PC-9 (cell line): ENCODE measurements around the gene SDHB. TPM values are rescaled to one million over a fixed set of nuclear protein-coding genes. Genes with fewer than 3 reads are reported as not detected.

Source experiments
- BruUV-seq: library from RNA; stranded (reverse); fragments of 400-500 nt; replicated peaks from 2 replicates; lab custom pipeline; 2021; lab: Mats Ljungman, UMichigan
- CTCF ChIA-PET: fragments of 300-600 bp; sonication (Branson Sonifier 250); formaldehyde crosslinking; loops from one replicate; lab custom pipeline; 2022; ENCODE audit warnings: antibody characterized with exemption; lab: Charles Lee
- POLR2A ChIA-PET: fragments of 300-600 bp; sonication (Branson Sonifier 250); formaldehyde crosslinking; loops from one replicate; lab custom pipeline; 2022; ENCODE audit warnings: antibody characterized with exemption; ENCODE audit not compliant: unreplicated experiment; lab: Charles Lee
- DNase-seq, 2 experiments: peaks; one replicate each; pipeline versions ENCODE4 v3.0.0 to v3.0.0-alpha.2; 2015 to 2022; ENCODE audit warnings: mixed read lengths in 1 of 2
- H2AFZ ChIP-seq: fragments of 200-600 bp; sonication (generic); 2 replicates; pipeline ENCODE4 v1.8.1; 2017; ENCODE audit warnings: antibody characterized with exemption
- H3F3A ChIP-seq: fragments of 200-600 bp; sonication (generic); 2 replicates; pipeline ENCODE4 v1.8.1; 2017; ENCODE audit warnings: antibody characterized with exemption, mild to moderate bottlenecking, low read depth; ENCODE audit not compliant: insufficient read depth
- H3K27ac ChIP-seq: fragments of 200-600 bp; sonication (generic); 2 replicates; pipeline ENCODE4 v1.6.1; 2016; ENCODE audit warnings: mixed run types
- H3K27me3 ChIP-seq: fragments of 200-600 bp; sonication (generic); 2 replicates; pipeline ENCODE4 v1.6.1; 2016; ENCODE audit warnings: low read depth, mixed run types; ENCODE audit not compliant: insufficient read depth
- H3K36me3 ChIP-seq: fragments of 200-600 bp; sonication (generic); 2 replicates; pipeline ENCODE4 v1.6.1; 2016; ENCODE audit warnings: low read depth, mixed run types
- H3K4me1 ChIP-seq: fragments of 200-600 bp; sonication (generic); replicated peaks from 2 replicates; pipeline ENCODE4 v1.6.1; 2016; ENCODE audit warnings: mixed run types; ENCODE audit not compliant: insufficient read depth
- H3K4me2 ChIP-seq: fragments of 200-600 bp; sonication (generic); 2 replicates; pipeline ENCODE4 v1.6.1; 2017; ENCODE audit warnings: mixed run types
- H3K4me3 ChIP-seq: fragments of 200-600 bp; sonication (generic); 2 replicates; pipeline ENCODE4 v1.6.1; 2016; ENCODE audit warnings: mixed run types
- H3K79me2 ChIP-seq: fragments of 200-600 bp; sonication (generic); 2 replicates; pipeline ENCODE4 v1.6.1; 2017; ENCODE audit warnings: low read depth, mixed run types
- H3K9me2 ChIP-seq: fragments of 200-600 bp; sonication (generic); 2 replicates; pipeline ENCODE4 v1.8.1; 2017; ENCODE audit warnings: mild to moderate bottlenecking; ENCODE audit not compliant: insufficient read depth
- H3K9me3 ChIP-seq: fragments of 200-600 bp; sonication (generic); 2 replicates; pipeline ENCODE4 v1.8.1; 2016; ENCODE audit warnings: low read depth; ENCODE audit not compliant: insufficient read depth
- H4K20me1 ChIP-seq: fragments of 200-600 bp; sonication (generic); 2 replicates; pipeline ENCODE4 v1.8.1; 2017; ENCODE audit not compliant: insufficient read depth
- CTCF ChIP-seq: fragments of 200-600 bp; sonication (generic); conservative IDR thresholded peaks from 2 replicates; pipeline ENCODE4 v1.6.1; 2017; ENCODE audit warnings: mixed run types, antibody characterized with exemption, mild to moderate bottlenecking, moderate library complexity
- EZH2 ChIP-seq: fragments of 200-600 bp; sonication (generic); IDR thresholded peaks from 2 replicates; pipeline ENCODE4 v1.8.0; 2017; ENCODE audit warnings: antibody characterized with exemption, low read depth
- intact Hi-C: fragments of 100-400 bp; cut with micrococcal nuclease; formaldehyde crosslinking; loops from one replicate; pipeline ENCODE4 v1.10.0; 2022; ENCODE audit not compliant: unreplicated experiment
- total RNA-seq: library from RNA; stranded (reverse); gene quantifications from 2 replicates; pipeline ENCODE4 v1.2.3, GENCODE V29; 2021

Gene SDHB
- total RNA-seq, 1 experiment from 2014 or later = 101 TPM

- ChIA-PET POLR2A (no interaction called here), CTCF (no interaction called here)
- Histone ChIP-seq H3K9me2 (no peaks in the 10 kb centered on the region), H3K4me1 (no peaks in the 10 kb centered on the region), H3K4me3 (no peak overlapping the region), H3K36me3 (no peaks in the 10 kb centered on the region), H4K20me1 (no peaks in the 10 kb centered on the region), H3K4me2 (no peak overlapping the region), H2AFZ (no peak overlapping the region), H3K27ac (no peak overlapping the region), H3K79me2 (no peaks in the 10 kb centered on the region), H3K9me3 (no peaks in the 10 kb centered on the region), H3F3A (no peaks in the 10 kb centered on the region), H3K27me3 (no peaks in the 10 kb centered on the region)
- intact Hi-C loops = no loop called here
- DNase-seq = no peak
- TF ChIP-seq CTCF (no peak), EZH2 (no peak)
- no TSS peak for BruUV-seq
These were observed 15.0 kb upstream of the SDHB start for GRCh38 chr1:17068789-17069188.

- Histone ChIP-seq H3K4me2 (no peak overlapping the region), H3K9me2 (no peaks in the 10 kb centered on the region), H3K27ac (no peak overlapping the region), H4K20me1 (no peaks in the 10 kb centered on the region), H2AFZ (no peak overlapping the region), H3F3A (no peaks in the 10 kb centered on the region), H3K27me3 (no peaks in the 10 kb centered on the region), H3K79me2 (no peaks in the 10 kb centered on the region), H3K9me3 (no peaks in the 10 kb centered on the region), H3K36me3 (no peaks in the 10 kb centered on the region), H3K4me3 (no peak overlapping the region), H3K4me1 (no peaks in the 10 kb centered on the region)
- TF ChIP-seq EZH2 (no peak), CTCF (no peak)
- no peak for DNase-seq
- POLR2A ChIA-PET = no interaction called here
- intact Hi-C loops = no loop called here
- BruUV-seq = no TSS peak
- CTCF ChIA-PET = no interaction called here
These were observed 13.8 kb upstream of the SDHB start for GRCh38 chr1:17067465-17068240.

GRCh38 chr1:17067069-17067426, 13.2 kb upstream of the SDHB start:
- POLR2A ChIA-PET = no interaction called here

More at GRCh38 chr1:17067069-17067426, 13.2 kb upstream of the SDHB start:
- Histone ChIP-seq H3K4me3 (no peak overlapping the region), H3K79me2 (no peaks in the 10 kb centered on the region), H3K36me3 (no peaks in the 10 kb centered on the region), H4K20me1 (no peaks in the 10 kb centered on the region), H3K9me3 (no peaks in the 10 kb centered on the region), H3K27ac (no peak overlapping the region), H3F3A (no peaks in the 10 kb centered on the region), H3K9me2 (no peaks in the 10 kb centered on the region), H2AFZ (no peak overlapping the region), H3K4me1 (no peaks in the 10 kb centered on the region), H3K4me2 (no peak overlapping the region), H3K27me3 (no peaks in the 10 kb centered on the region)
- intact Hi-C loops = no loop called here
- CTCF ChIA-PET = no interaction called here
- no TSS peak for BruUV-seq
- no peak for TF ChIP-seq CTCF
- TF ChIP-seq EZH2 = no peak
- no peak for DNase-seq
